HG03039 (cell line): ENCODE data around the gene ATP6V1G1.
A peak's percentile ranks its signal among the peaks of the same experiment; 100 is the strongest.
"Not testable (repeated sequence)": the region's sequence is repeated elsewhere in the genome, so short reads cannot be mapped to it uniquely, and the experiment has no call there.

ENCODE experiments used
- ATAC-seq: cut with Tn5 transposase; IDR thresholded peaks from one replicate; pipeline ENCODE4 v1.9.1; 2021; ENCODE audit warnings: mild to moderate bottlenecking, moderate library complexity; ENCODE audit not compliant: unreplicated experiment

ATP6V1G1 gene

DNA sequence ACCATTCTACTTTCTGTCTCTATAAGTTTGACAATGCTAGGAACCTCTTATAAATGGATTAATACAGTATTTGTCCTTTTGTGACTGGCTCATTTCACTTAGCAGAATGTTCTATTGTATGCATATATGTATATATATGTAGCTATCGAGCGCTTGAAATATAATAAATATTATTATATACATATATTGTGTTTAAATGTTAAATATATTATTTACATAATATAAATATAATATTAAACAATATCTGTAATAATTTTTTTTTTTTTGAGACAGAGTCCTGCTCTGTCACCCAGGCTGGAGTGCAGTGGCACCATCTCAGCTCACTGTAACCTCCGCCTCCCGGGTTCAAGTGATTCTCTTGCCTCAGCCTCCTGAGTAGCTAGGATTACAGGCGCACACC is 9.4 kb upstream of the ATP6V1G1 start:
- ATAC-seq, result not testable (repeated sequence)

- ATAC-seq, result no peak
Observed at GRCh38 chr9:114580609-114581193, 6.9 kb upstream of the ATP6V1G1 start.

- no peak for ATAC-seq
Observed at GRCh38 chr9:114583371-114584155, 4.0 kb upstream of the ATP6V1G1 start.

DNA sequence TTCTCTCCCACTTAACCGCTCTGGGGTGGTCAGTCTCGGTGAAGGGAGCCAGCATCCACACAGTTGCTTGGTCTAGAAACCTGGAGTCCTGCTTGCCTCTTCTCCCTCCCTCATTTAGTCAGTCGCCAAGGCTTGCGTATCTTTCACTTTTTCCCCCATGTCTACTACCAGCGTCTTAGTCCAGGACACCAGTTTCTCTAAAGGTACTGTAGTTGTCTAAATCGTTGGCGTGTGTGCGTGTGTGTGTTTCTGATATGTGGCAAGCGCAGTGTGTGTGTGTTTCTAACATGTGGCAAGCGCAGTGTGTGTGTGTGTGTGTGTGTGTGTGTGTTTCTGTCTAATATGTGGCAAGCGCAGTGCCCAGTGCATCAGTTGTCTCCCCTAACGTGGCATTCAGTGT is 641 bp downstream of the ATP6V1G1 start:
- no peak for ATAC-seq

GRCh38 chr9:114588651-114589526 is 1.3 kb downstream of the ATP6V1G1 start:
- no peak for ATAC-seq

- ATAC-seq, result no peak
Observed at GRCh38 chr9:114590328-114590727, 2.8 kb downstream of the ATP6V1G1 start.

- no peak for ATAC-seq
Observed at GRCh38 chr9:114591291-114591787, 3.8 kb downstream of the ATP6V1G1 start.

DNA sequence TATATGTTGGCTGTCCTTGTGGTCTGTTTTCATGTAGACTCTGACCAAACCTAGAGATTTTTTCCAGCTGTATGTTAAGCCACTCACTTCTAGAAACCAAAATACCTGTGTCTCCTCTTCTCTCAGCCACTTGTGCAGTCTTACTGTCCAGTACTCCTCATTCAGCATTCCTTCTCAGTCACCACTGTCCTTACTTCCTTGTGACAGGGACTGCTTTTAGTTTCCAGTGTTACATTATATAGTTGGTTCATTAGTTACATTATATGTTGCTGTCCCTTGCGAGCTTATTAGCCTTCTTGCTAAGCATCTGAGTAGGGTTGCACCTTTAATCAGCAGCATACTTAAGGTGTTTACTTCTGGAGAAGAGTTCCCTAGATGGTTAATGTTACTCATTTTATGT is 4.3 kb downstream of the ATP6V1G1 start:
- ATAC-seq, result no peak

GRCh38 chr9:114592356-114592755 is 4.8 kb downstream of the ATP6V1G1 start:
- no peak for ATAC-seq

- no peak for ATAC-seq
Observed at GRCh38 chr9:114594136-114594535, 6.6 kb downstream of the ATP6V1G1 start.

DNA sequence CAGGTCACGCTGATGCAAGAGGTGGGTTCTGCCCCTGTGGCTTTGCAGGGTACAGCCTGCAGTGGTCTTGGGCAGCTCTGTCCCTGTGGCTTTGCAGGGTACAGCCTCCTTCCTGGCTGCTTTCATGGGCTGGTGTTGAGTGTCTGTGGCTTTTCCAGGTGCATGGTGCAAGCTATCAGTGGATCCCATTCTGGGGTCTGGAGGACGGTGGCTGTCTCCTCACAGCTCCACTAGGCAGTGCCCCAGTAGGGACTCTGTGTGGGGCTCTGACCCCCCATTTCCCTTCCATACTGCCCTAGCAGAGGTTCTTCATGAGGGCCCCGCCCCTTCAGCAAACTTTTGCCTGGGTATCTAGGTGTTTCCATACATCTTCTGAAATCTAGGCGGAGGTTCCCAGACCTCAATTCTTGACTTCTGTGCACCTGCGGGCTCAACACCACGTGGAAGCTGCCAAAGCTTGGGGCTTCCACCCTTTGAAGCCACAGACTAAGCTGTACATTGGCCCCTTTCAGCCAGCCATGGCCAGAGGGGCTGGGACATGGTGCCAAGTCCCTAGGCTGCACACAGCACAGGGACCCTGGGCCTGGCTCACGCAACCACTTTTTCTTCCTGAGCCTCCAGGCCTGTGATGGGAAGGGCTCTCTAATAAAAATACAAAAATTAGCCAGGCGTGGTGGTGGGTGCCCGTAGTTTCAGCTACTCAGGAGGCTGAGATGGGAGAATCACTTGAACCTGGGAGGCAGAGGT is 13.1 kb downstream of the ATP6V1G1 start:
- ATAC-seq, result not testable (repeated sequence)

DNA sequence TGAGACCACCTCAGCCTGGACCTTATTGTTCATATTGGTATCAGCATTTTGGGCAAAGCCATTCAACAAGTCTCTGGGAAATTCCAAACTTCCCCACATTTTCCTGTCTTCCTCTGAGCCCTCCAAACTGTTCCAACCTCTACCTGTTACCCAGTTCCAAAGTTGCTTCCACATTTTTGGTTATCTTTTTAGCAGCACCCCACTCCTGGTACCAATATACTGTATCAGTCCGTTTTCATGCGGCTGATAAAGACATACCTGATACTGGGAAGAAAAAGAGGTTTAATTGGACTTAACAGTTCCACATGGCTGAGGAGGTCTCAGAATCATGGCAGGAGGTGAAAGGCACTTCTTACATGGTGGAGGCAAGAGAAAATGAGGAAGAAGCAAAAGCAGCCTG is 14.2 kb downstream of the ATP6V1G1 start:
- ATAC-seq, result not testable (repeated sequence)

DNA sequence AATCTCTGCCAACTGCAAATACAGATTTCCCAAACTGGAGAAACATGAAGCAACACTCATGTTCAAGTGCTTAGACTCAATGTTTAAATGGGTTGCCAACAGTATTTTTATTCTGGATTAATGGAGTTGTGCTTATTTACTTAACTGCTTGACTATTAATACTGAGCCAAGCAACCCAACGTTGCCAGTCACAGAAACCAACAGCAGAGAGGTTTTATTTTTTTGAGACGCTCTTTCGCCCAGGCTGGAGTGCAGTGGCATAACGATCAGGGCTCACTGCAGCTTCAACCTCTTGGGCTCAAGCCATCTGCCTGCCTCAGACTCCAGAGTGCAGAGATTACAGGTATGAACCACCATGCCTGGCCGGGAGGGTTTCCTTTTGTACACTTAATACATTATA is 15.1 kb downstream of the ATP6V1G1 start:
- ATAC-seq, result no peak

DNA sequence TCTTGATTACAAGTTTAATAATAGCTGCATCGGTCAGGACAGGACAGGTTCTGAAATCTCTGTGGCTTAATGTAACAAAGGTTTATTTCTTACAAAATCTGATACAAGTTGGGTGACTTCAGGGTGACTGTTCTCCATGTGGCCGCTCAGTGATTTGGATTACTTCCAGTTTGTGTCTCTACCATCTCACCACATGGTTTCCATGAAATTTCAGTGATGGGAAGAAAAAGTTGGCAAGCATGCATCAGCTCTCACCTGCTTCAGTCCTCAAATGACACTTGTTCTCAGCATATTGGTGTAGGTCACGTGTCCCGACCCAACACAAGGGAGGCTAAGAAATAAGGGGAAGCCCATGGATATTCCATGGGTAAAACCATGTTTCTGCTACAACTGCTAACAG is 15.7 kb downstream of the ATP6V1G1 start:
- no peak for ATAC-seq

- ATAC-seq, result no peak
Observed at GRCh38 chr9:114604989-114605388, 17.4 kb downstream of the ATP6V1G1 start.

DNA sequence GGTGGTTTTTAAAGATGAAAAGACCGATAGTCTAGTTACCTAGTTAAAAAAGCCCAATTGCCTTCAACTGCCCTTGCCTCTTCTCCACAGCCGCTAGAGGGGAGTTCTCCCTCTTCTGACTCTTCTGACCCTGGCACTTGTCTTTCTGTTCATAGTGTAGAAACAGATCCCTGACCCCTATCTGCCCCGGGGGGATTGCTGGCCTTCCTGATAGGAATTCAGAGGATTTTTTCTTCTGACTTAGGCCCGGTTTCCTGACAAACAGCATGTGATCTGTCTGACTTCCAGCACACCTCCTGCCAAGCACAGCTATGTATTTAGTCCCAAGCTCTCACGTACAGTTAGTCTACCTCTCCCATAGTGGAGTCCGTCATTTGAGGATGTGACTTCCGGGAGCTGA is 18.5 kb downstream of the ATP6V1G1 start:
- no peak for ATAC-seq

DNA sequence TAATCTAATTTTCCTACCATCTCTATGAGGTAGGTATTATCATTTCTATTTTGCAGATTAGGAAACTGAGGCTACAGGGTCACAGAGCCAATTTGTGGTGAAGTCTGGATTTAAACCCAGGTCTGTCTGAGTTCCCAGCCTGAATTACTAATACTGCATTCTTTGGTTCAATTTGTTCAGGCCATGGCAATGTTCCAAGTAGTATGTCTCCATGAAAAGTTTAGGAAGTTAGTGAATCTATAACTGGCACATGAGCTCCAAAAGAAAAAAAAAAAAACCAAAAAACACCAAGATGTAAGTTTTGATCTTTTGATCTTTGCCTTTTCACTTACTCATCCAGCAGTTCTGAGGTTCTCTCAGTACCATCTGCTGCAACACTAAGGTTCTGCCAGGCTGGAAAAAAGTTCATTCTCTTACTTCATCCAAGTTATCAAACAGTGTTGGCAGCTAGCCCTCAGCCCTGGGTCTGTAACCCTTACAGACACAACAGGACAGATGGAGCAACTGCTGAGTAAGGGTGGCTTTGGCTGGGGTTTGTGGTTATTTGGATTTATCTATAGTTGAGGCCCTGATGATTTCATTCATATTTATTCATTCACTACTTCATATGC is 19.1 kb downstream of the ATP6V1G1 start:
- no peak for ATAC-seq

DNA sequence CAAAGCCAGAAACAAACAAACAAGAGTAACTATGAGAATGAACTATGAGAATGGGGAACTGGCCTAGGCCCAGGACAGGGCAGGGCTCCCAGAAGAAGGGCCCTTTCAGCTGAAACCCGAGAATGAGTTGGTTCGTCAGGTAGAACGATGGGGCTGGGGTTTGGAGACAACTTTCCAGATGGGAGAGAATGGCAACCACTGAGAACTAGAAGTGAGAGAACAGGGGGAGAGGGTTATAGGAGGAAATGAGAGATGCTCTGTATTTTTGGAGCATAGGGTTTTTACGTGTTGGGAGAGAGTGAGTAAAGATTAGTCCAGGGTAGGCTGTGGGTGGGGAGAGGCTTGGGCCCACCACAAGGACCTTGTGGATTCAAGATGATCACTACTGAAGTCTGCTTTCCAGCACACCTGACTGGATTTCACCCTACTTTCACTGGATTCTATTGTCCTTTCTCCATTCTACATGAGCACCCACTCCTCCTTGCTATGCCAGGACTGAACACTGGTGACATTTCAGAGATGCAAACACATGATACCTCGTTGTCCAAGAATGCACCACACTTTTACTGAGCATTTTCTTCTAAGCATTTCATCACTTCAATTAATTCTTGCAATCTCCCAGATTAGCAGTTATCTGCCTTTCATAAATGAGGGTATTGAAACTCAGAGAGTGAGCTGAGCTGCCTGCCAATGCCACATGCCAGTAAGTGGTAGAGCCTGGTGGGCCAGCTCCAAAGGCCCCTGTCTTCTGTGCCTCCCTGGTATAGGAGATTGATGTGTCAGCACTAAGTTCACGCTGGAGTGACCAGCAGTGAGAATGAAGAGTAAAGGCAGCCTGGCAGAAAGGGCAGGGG is 20.3 kb downstream of the ATP6V1G1 start:
- ATAC-seq, result peak; percentile 33

DNA sequence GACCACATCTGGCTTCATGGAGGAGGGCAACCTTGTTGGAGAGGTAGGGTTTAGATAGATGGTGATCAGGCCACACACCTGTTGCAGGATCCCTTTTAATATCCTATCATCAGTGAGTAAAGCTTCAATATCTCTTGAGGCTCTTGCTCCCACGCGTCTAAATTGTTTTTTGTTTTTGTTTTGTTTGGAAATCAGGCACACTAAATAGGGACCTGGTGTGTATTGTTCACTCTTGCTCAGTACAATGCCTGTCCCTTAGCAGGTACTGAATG is 20.9 kb downstream of the ATP6V1G1 start:
- ATAC-seq, result no peak
